GM19238 (cell line): ENCODE data around the gene TRIO.
"Not testable (repeated sequence)": the region's sequence is repeated elsewhere in the genome, so short reads cannot be mapped to it uniquely, and the experiment has no call there.

Source experiments
- DNase-seq: peaks from one replicate; pipeline ENCODE4 v3.0.0; 2011; ENCODE audit warnings: low spot score; ENCODE audit not compliant: insufficient read length

Gene TRIO

GRCh38 chr5:14185326-14186058, 42.4 kb downstream of the TRIO start:
- no peak for DNase-seq

GRCh38 chr5:14186059-14186830, 43.1 kb downstream of the TRIO start:
- DNase-seq: no peak

GRCh38 chr5:14187157-14187556, 44.0 kb downstream of the TRIO start:
- no peak for DNase-seq

- no peak for DNase-seq
Measured at GRCh38 chr5:14187660-14188059, 44.5 kb downstream of the TRIO start.

GRCh38 chr5:14188778-14189177, 45.6 kb downstream of the TRIO start:
- DNase-seq: no peak

GRCh38 chr5:14189680-14190079, 46.5 kb downstream of the TRIO start:
- no peak for DNase-seq

- no peak for DNase-seq
Measured at GRCh38 chr5:14190194-14191164, 47.3 kb downstream of the TRIO start.

GRCh38 chr5:14191325-14191724, 48.2 kb downstream of the TRIO start:
- DNase-seq: no peak

GRCh38 chr5:14193496-14193895, 50.4 kb downstream of the TRIO start:
- DNase-seq: no peak

- no peak for DNase-seq
Measured at GRCh38 chr5:14195588-14195987, 52.4 kb downstream of the TRIO start.

GRCh38 chr5:14197056-14197455, 53.9 kb downstream of the TRIO start:
- DNase-seq: no peak

- no peak for DNase-seq
Measured at GRCh38 chr5:14199902-14200301, 56.8 kb downstream of the TRIO start.

- no peak for DNase-seq
Measured at GRCh38 chr5:14200312-14200990, 57.3 kb downstream of the TRIO start.

- DNase-seq: no peak
Measured at GRCh38 chr5:14201325-14202045, 58.3 kb downstream of the TRIO start.

GRCh38 chr5:14202462-14202861, 59.3 kb downstream of the TRIO start:
- DNase-seq: no peak

GRCh38 chr5:14204011-14204670, 61.0 kb downstream of the TRIO start:
- DNase-seq: no peak

- DNase-seq: no peak
Measured at GRCh38 chr5:14204785-14205321, 61.7 kb downstream of the TRIO start.

- DNase-seq: no peak
Measured at GRCh38 chr5:14206028-14206725, 63.0 kb downstream of the TRIO start.

GRCh38 chr5:14207428-14207827, 64.3 kb downstream of the TRIO start:
- DNase-seq: not testable (repeated sequence)
